Neural cell (in vitro differentiated cells): ENCODE measurements around the gene MED4. TPM values are rescaled to one million over a fixed set of nuclear protein-coding genes. Genes with fewer than 3 reads are reported as not detected.

ENCODE experiments used
- H2AFZ ChIP-seq: fragments of 200-600, 300-800 bp; sonication (generic), shearing (Covaris generic); 2 replicates; pipeline ENCODE4 v1.6.0; 2014; ENCODE audit warnings: low read depth, mild to moderate bottlenecking, antibody characterized with exemption, low read length, moderate library complexity
- H3F3A ChIP-seq: fragments of 200-600 bp; shearing (Covaris generic); 2 replicates; pipeline ENCODE4 v1.6.1; 2016; ENCODE audit warnings: mild to moderate bottlenecking, moderate library complexity, mixed read lengths, antibody characterized with exemption, low read length; ENCODE audit not compliant: insufficient read depth, poor library complexity, severe bottlenecking
- H3K27ac ChIP-seq: fragments of 200-600, 300-800 bp; sonication (generic), shearing (Covaris generic); 2 replicates; pipeline ENCODE4 v1.5.1; 2014; ENCODE audit warnings: mild to moderate bottlenecking, low read length, moderate library complexity
- H3K27me3 ChIP-seq: fragments of 300-800, 200-600 bp; sonication (generic), shearing (Covaris generic); 2 replicates; pipeline ENCODE4 v1.6.0; 2014; ENCODE audit warnings: mild to moderate bottlenecking, low read depth, low read length, moderate library complexity; ENCODE audit not compliant: insufficient read depth
- H3K36me3 ChIP-seq: fragments of 300-800, 200-600 bp; sonication (generic), shearing (Covaris generic); 2 replicates; pipeline ENCODE4 v1.5.1; 2014; ENCODE audit warnings: mild to moderate bottlenecking, antibody characterized with exemption, low read length, moderate library complexity; ENCODE audit not compliant: insufficient read depth
- H3K4me2 ChIP-seq: fragments of 300-800, 200-600 bp; sonication (generic), shearing (Covaris generic); 2 replicates; pipeline ENCODE4 v1.6.0; 2014; ENCODE audit warnings: mild to moderate bottlenecking, low read length
- H3K4me3 ChIP-seq: fragments of 300-800, 200-600 bp; sonication (generic), shearing (Covaris generic); 2 replicates; pipeline ENCODE4 v1.5.1; 2014; ENCODE audit warnings: mild to moderate bottlenecking, low read length, moderate library complexity
- H3K79me2 ChIP-seq: fragments of 200-600 bp; shearing (Covaris generic); replicated peaks from 2 replicates; pipeline ENCODE4 v1.6.0; 2014; ENCODE audit warnings: mild to moderate bottlenecking, low read length, moderate library complexity; ENCODE audit not compliant: insufficient read depth
- H3K9ac ChIP-seq: fragments of 300-800, 200-600 bp; sonication (generic), shearing (Covaris generic); 2 replicates; pipeline ENCODE4 v1.6.1; 2016; ENCODE audit warnings: mild to moderate bottlenecking, low read length, mixed read lengths
- H3K9me2 ChIP-seq: fragments of 200-600 bp; shearing (Covaris generic); 2 replicates; pipeline ENCODE4 v1.6.1; 2016; ENCODE audit warnings: mild to moderate bottlenecking, low read length, mixed read lengths; ENCODE audit not compliant: insufficient read depth
- H3K9me3 ChIP-seq: fragments of 200-600, 300-800 bp; sonication (generic), shearing (Covaris generic); 2 replicates; pipeline ENCODE4 v1.6.1; 2016; ENCODE audit warnings: mild to moderate bottlenecking, mixed run types, low read length, moderate library complexity, mixed read lengths
- H4K20me1 ChIP-seq: fragments of 200-600 bp; shearing (Covaris generic); 2 replicates; pipeline ENCODE4 v1.6.1; 2016; ENCODE audit warnings: mild to moderate bottlenecking, mixed run types; ENCODE audit not compliant: insufficient read depth
- CTCF ChIP-seq: fragments of 450-650 bp; IDR thresholded peaks from 2 replicates; pipeline ENCODE4 v1.5.1; 2014; ENCODE audit warnings: antibody characterized with exemption, mild to moderate bottlenecking, moderate library complexity; ENCODE audit not compliant: poor library complexity, severe bottlenecking
- MXI1 ChIP-seq: fragments of 450-650 bp; conservative IDR thresholded peaks from 2 replicates; pipeline ENCODE4 v1.6.1; 2014; ENCODE audit warnings: antibody characterized with exemption, mild to moderate bottlenecking; ENCODE audit not compliant: poor library complexity, severe bottlenecking
- POLR2AphosphoS5 ChIP-seq: IDR thresholded peaks from 2 replicates; pipeline ENCODE4 v1.6.1; 2012
- REST ChIP-seq: IDR thresholded peaks from 2 replicates; pipeline ENCODE4 v1.6.1; 2012; ENCODE audit warnings: borderline replicate concordance
- SMC3 ChIP-seq: fragments of 450-650 bp; conservative IDR thresholded peaks from 2 replicates; pipeline ENCODE4 v1.6.1; 2014; ENCODE audit warnings: antibody characterized with exemption, mild to moderate bottlenecking, moderate library complexity; ENCODE audit not compliant: poor library complexity
- TAF1 ChIP-seq: IDR thresholded peaks from 2 replicates; pipeline ENCODE4 v1.6.1; 2012; ENCODE audit warnings: low read depth
- polyA plus RNA-seq: library from polyadenylated mRNA; depleted of rRNA; stranded (reverse); fragments of >200 nt; gene quantifications from 2 replicates; pipeline ENCODE4 v1.2.3, GENCODE V29; 2014

MED4 gene
- polyA plus RNA-seq, 1 donor from 2014 or later = 87.5 TPM

- no peaks in the 10 kb centered on the region for H3K79me2 ChIP-seq
- H4K20me1 ChIP-seq = no peaks in the 10 kb centered on the region
- no peak overlapping the region for H3K27ac ChIP-seq
- TF ChIP-seq MXI1 = no peak
- no peak for TF ChIP-seq POLR2AphosphoS5
- no peak for TF ChIP-seq TAF1
- TF ChIP-seq REST = no peak
- TF ChIP-seq SMC3 = no peak
- H3F3A ChIP-seq = no peaks in the 10 kb centered on the region
- no peaks in the 10 kb centered on the region for H3K27me3 ChIP-seq
- no peaks in the 10 kb centered on the region for H3K9me2 ChIP-seq
- H3K9me3 ChIP-seq = no peaks in the 10 kb centered on the region
- no peak overlapping the region for H3K4me2 ChIP-seq
- no peaks in the 10 kb centered on the region for H3K36me3 ChIP-seq
- no peak overlapping the region for H3K9ac ChIP-seq
- no peak overlapping the region for H2AFZ ChIP-seq
- H3K4me3 ChIP-seq = no peak overlapping the region
These were observed 26.8 kb upstream of the MED4 start for GRCh38 chr13:48121733-48122132.

GRCh38 chr13:48120241-48120640 lies 25.3 kb upstream of the MED4 start:
- H3K4me3 ChIP-seq = no peak overlapping the region
- H3K27me3 ChIP-seq = no peaks in the 10 kb centered on the region
- H2AFZ ChIP-seq = no peak overlapping the region
- no peak for TF ChIP-seq CTCF
- TF ChIP-seq TAF1 = no peak
- no peak for TF ChIP-seq SMC3
- TF ChIP-seq MXI1 = no peak
- TF ChIP-seq REST = no peak
- no peak for TF ChIP-seq POLR2AphosphoS5
- no peak overlapping the region for H3K9ac ChIP-seq
- no peaks in the 10 kb centered on the region for H3F3A ChIP-seq
- H3K9me3 ChIP-seq = no peaks in the 10 kb centered on the region
- no peaks in the 10 kb centered on the region for H3K9me2 ChIP-seq
- H3K36me3 ChIP-seq = no peaks in the 10 kb centered on the region
- H3K27ac ChIP-seq = no peak overlapping the region
- no peaks in the 10 kb centered on the region for H3K79me2 ChIP-seq
- H4K20me1 ChIP-seq = no peaks in the 10 kb centered on the region
- H3K4me2 ChIP-seq = no peak overlapping the region
